A204.1 (cell line): ENCODE results near the gene SPART.
"Not testable (repeated sequence)": the region's sequence is repeated elsewhere in the genome, so short reads cannot be mapped to it uniquely, and the experiment has no call there.

Experiments
- FAIRE-seq: peaks from 2 replicates; lab custom pipeline; 2012; peaks lifted over from hg19 to GRCh38; lab: Jason Lieb, UNC

The SPART gene

DNA sequence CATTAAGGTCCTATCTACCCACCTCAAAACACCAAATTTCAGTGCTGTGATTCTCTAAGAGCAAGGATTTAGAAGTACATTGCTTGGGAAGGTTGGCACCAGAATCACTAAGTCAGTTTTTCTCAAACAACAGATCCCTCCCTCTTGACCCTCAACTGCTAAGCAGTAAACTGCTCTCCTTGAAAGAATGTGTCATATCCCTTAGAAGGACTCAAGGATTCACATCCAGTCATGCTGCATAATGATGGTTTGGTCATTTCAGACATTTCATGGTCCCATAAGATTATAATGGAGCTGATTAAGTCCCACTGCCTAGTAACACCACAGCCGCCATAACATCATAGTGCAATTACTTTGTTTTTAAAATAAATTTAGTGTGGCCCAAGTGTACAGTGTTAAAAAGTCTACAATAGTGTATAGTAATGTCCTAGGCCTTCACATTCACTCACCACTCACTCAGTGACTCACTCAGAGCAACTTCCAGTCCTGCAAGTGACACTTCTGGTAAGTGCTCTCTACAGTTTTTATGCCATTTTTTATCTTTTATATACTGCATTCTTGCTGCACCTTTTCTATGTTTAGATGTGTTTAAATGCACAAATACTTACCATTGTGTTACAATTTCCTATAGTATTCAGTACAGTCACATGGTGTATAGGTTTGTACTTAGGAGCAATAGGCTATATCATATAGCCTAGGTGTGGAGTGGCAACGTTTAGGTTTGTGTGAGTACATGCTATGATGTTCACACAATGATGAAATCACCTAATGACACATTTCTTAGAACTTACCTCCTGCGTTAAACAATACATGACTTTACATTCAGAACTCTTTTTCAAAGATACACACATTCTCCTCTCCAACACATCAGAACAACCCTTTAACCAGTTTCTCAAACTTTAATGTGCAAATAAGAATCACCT, 32.9 kb downstream of the SPART start:
- FAIRE-seq, result no peak

DNA sequence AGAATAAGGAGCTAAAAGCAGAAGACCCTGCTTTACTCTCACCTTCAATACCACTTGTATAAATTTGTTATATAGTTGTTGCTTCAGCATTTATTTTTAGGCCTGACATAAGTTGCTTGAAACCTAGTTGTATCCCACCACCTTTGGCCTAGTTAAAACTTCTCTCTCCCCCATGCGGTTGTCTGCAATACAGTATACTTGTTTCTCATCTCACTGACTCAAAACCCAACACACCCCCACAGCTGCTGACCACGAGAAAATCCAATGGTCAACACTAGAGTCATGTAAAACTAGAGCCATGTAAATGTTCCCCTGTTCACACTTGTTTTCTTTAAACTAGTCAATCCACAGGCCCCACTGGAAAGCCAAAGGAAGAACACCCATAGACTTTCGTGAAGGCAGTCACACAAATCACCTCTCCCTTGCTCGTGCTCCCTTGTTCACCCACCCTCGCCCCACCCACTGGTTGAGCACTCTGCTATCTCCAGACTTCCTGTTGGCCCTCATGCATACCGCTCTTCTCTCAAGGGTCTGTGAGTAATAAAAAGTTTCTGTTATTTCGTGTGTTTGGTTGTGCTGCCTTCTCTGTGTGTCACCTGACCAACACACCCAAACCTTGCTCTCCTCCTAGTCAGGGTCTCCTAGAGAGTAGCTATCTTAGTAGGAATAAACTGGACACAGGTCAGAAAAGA, 35.6 kb downstream of the SPART start:
- FAIRE-seq, result no peak

DNA sequence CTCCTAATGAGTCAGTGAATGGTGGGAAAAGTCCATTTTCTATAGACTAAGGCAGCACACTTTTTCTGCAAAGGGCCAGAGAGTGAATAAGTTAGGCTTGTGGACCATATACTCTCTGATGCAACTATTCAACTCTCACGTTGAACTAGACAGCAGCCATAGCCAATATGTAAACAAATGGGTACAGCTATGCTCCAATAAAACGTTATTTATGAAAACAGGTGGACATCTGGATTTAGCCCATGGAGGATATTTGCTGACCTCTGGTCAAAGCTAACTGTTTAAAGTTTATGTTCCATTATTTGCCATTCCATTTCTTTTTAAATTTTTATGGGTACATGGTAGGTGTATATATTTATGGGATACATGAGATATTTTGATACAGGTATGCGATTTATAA, 43.9 kb downstream of the SPART start:
- no peak for FAIRE-seq

- FAIRE-seq, result not testable (repeated sequence)
Observed at GRCh38 chr13:36299469-36299868, 46.7 kb downstream of the SPART start.

- no peak for FAIRE-seq
Observed at GRCh38 chr13:36298535-36299068, 47.6 kb downstream of the SPART start.

GRCh38 chr13:36297366-36298338, 48.5 kb downstream of the SPART start, which contains the start of gene CCDC169:
TSS of gene CCDC169 (minus strand) at chr13:36297814. CDS start at chr13:36297719, 95 bp downstream.
- no peak for FAIRE-seq

- FAIRE-seq, result no peak
Observed at GRCh38 chr13:36294096-36294495, 52.1 kb downstream of the SPART start.

DNA sequence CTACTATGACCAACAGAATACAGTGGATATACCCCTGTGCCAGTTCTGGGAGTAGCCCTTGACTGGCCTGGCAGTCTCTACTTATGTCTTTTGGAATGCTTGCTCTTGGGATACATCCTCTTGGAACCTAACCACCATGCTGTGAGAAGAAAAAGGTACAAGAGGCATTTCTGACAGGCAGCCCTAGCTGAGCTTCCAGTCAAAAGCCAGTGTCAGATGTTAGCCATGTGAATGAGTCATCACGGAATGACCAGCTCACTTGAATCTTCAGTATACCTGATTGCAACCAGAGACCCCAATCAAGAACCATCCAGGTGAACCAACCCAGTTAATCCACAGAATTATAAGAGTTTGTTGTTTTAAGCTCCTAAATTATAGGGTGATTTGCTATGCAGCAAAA, 52.7 kb downstream of the SPART start:
- FAIRE-seq, result no peak

GRCh38 chr13:36288794-36289391, 57.3 kb downstream of the SPART start:
- no peak for FAIRE-seq

DNA sequence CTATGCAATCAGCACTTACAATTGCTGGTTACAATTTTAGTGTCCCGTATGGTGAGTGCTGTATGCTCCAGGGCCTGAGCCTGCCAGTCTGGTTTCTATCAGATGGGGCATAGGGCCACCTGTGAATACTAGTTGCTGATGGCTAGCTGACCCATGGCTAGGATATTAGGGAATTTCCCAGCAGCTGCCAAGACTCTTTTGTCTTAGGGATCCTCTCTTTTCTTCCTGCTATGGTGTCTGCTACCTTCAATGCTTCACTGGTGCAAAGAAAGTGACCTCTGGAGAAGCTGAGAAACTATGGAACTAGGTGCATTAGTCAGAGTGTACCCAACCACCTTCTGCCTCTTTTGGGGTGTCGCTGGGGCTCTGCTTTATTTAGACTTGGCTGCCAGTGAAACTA, 60.2 kb downstream of the SPART start:
- no peak for FAIRE-seq

DNA sequence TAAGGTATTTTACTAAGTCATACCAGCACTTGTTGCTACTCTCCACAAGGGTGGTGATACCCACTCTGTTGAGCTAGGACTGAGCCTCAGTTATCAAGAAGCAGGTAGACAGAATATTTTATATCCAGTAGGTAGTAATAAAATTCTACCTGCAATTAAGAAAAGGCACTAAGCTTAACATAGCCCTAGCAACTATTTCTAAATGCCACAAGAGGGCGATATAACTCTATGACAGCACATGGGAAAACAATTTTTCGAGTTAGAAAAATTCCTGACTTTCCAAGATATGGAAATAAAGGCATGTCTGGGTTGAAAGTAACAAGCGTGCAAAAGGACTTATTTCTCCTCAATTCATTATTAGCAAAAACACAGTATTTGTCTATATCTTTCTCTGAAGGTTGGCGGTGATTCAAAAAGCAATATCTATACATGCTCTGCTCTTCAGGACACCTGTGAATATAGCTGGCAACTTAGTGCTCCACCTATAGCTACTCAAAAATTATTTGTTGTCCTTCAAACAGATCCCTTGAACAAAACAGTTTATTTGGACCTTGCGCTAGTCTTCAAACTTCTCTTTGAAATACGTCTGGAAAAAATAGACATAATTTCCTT, 63.3 kb downstream of the SPART start:
- peak; percentile 88 for FAIRE-seq

GRCh38 chr13:36275190-36276002, 70.8 kb downstream of the SPART start:
- FAIRE-seq, result peak; percentile 87

DNA sequence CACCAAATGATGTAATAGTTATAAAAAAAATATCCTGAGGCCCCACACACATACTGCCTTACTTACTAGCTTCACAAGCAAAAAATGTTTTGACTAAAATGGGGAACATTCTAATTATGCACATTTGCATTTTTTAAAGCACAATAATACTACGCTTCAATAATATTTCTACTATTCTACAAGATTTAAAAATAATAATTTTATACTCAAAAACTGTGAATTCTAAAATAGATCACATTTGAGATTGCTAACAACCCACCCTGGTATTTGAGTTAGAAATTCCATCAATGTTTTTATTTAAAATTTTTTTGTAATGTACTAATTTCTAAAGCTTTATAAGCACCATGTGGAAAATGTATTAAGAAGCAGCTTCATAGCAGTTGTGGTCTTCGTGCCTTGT, 72.8 kb downstream of the SPART start:
- FAIRE-seq, result no peak

GRCh38 chr13:36261976-36262375, 84.2 kb downstream of the SPART start:
- FAIRE-seq, result no peak

GRCh38 chr13:36261011-36261410, 85.2 kb downstream of the SPART start:
- FAIRE-seq, result no peak

DNA sequence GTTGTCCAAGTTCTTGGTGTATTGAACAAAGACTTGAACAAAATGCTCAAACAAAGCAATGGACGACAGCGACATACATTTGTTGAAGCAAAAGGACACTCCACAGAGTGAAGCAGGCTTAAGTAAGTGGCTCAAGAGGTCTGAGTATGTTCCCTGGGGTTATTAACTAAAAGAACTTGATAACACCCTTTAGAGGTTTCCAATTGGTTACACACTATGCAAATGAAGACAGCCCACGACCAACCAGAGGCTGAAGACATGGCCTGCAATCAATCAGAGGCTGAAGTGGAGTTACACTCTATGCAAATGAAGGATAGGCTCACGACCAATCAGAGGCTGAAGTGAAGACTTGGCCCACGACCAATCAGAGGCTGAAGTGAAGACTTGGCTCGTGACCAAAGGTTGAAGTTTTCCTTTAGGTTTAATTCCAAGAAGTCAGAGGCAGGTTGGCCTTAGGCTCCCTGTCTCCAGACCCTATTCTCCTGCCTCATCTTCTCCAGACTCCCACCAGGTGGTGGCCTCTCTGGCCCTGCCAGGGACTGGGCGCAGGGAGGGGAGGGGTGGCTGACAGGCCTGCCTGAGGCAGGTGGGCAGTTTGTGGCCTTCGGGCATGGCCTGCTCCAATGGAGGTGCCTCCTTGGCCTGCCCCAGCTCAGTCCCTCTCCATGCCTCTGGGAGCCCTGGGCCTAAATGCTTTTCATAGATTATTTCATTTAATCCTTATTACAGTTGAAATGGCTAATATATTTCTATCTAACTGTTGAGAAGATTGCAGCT, 86.6 kb downstream of the SPART start:
- no peak for FAIRE-seq

DNA sequence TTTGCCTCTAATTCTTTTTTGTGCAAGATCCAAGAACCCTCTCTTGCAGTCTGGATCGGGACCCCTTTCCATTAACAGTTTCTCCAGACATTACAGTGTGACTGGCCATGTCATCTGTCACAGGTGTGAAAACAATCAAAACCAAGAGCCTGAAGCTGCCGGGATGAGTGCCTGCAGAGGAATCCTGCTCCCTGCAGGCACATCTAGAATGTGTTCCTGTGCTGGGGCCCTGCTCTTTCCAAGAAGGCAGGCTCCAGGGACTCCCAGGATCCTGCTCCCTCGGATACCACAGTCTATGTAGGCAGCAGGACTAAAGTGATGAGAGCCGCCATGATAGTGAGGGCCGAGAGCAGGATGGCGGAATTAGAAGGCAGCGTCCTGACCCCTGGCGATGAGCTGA, 87.4 kb downstream of the SPART start:
- FAIRE-seq, result no peak
